Activated CD4-positive, alpha-beta T cell treated with anti-CD3 and anti-CD28 coated beads, Interleukin-2, amount 50 U/mL, for 4 hours (primary cell): ENCODE results near the gene CPB2.

Experiments used
- DNase-seq, 2 experiments: peaks; one replicate each; pipeline ENCODE4 v3.0.0-alpha.2; 2020

The CPB2 gene

DNA sequence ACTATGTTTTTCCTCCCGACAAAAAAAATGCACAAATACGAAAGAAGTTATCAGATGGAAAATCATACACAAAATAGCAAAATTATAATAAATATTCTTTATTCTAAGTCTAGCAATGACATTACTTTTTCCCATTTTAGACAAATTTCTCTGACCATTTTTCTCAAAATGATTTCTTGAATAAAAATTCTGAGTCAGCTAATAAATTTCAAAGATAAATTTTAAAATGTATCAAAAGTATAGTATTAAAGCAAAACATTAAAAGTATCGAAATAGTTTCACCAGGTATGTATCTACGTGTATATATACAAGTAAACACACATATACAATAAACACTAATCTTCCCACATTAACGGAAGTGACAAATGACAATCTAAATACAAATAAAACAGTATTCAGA lies 61.2 kb downstream of the CPB2 start:
- no peak for DNase-seq

DNA sequence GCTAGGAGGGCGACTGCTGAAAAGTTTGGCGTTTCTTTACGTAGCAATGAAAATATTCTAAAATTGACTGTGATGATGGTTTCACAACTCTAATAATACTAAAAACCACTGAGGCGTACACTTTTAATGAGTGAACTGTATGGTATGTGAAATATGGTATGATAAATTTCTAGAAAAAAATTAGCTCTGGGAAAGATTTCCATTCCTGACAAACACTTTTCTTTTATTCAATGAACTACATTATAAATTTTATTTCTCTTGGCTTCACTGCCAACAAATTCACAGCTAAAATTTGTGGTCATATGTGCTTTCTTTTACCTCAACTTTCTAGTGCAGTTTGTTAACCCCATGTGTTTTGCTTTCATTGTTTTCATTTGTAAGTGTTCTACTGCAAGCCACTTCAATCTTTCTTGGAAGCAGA lies 63.4 kb downstream of the CPB2 start:
- no peak for DNase-seq

DNA sequence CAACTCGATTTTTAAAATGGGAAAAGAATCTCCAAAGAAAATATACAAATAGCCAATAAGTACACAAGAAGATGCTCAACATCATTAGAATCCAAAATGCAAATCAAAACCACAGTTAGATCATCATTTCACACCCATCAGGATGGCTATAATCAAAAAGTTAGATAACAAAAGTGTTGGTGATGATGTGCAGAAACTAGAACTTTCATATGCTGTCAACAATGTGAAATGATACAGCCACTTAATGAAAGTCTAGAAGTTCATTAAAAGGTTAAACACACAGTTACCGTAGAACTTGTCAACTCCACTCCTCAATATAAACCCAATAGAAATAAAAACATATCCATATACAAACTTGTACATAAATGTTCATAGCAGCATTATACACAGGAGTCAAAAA lies 64.1 kb downstream of the CPB2 start:
- no peak for DNase-seq

DNA sequence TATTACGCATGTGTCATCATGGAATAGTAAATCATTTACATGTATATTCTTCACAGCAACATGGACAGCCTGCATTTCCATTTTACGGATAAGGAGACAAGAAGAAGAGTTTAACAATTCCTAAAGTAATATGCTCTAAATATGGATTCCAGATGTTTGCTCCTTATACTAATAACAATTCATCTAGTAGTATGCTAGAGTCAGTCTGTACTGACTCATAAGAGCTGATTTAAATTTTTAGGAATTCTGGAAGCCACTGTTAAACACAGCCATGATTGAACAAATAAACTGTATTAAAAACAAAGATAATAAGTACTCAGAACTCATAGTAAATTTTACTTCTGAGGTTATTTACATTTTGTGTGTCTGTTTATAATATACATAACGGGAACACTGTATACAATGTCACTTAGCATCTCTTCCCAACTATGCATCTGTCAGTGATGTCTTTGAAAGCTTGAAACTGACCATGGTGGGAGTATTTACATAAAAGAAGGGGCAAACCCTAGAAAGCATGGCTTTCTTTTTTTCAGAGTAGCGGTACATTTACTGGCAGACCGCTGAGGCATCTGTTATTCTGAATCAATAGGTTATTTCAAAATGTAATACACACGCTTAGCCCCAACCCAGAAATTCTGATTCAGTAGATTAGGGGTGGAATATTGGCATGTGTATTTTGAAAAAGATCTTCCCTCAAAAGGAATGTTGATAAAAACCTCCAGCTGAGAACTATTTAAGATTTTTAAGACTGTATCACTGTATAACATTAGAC lies 65.2 kb downstream of the CPB2 start:
- DNase-seq: no peak

DNA sequence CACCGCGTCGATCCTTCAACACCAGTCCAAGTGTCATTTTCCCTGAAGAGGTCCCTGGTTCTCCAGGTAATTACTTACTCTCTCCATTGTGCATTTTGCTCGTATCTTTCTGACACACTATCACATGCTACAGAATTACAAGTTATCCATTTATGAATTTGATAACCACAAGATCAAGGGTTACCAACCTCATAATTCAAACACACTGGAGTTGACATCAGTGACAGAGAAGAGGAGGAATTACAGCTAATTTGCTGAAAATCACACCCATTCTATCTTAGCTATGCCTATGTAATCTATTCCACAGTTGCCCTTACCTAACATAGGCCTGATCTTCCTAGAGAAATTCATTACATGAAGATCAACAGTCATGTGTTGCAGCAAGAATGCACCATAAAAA lies 66.5 kb downstream of the CPB2 start:
- no peak for DNase-seq

DNA sequence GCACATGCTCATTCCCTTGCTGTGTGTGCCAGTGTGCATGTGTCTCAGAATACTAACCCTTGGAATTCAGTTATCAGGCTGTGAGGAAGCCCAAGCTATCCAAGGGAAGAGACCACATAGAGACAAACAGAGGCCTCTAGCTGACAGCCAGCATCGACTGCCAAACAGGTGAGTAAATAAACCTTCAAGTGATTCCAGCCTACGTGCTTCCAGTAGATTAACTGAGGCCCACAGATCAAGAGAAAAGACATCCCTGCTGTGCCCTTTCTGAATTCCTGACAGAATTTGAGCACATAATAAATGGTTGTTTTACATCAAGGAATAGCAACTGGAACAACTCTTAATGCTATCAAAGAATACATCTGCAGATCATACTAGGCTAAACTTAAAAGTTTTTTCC lies 69.8 kb downstream of the CPB2 start:
- no peak for DNase-seq

DNA sequence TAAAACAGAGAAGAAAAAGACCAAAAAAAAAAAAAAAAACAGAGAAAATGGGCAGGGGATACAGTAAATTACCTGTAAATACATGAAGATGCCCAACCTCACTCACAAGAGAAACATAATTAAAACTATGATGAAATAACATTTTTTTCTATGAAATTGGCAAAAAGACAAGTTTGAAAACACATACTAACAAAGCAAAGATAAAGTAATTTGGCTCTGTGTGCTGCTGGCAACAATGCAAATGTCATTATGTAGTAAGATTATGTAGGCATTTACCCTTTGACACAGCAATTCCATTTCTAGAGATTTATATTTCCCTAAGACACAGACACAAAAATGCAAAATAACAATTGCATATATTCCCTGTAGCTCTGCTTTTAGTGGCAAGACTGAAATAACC lies 72.5 kb downstream of the CPB2 start:
- DNase-seq: no peak

DNA sequence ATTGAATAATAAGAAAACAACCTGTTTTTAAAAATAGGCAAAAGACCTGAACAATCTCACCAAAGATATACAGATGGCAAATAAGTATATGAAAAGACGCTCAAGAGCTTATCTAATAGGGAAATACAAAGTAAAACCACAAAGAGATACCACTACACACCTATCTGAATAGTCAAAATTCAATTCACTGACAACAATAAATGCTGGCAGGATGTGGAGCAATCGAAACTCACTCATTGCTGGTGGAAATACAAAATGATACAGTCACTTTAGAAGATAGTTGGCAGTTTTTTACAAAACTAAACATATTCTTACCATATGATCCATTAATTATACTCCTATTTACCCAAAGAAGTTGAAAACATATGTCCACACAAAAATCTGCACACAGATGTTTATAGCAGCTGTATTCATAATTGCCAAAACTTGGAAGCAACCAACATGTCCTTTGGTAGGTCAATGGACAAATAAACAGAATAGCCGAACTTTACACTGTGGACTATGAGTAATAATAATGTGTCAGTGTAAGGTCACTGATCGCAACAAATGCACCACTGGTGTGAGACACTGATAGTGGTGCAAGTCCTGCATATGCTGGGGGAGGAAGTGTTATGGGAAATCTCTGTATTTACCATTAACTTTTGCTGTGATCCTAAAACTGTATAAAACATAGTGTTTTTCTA lies 73.1 kb downstream of the CPB2 start:
- DNase-seq: no peak

DNA sequence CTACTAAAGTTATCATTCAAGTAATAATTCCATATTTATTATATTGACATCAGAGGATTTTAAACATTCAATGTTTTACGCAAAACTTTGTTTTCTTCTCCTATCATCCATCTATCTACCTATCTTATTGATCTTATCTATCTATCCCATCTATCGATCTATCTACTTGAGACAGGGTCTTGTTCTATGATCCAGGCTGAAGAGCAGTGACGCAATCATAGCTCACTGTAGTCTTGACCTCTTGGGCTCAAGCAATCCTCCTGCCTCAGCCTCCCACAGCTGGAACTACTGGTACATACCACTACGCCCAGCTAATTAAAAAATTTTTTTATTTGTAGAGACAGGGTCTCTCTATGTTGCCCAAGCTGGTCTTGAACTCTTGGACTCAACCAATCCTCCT lies 79.7 kb downstream of the CPB2 start:
- DNase-seq: no peak

DNA sequence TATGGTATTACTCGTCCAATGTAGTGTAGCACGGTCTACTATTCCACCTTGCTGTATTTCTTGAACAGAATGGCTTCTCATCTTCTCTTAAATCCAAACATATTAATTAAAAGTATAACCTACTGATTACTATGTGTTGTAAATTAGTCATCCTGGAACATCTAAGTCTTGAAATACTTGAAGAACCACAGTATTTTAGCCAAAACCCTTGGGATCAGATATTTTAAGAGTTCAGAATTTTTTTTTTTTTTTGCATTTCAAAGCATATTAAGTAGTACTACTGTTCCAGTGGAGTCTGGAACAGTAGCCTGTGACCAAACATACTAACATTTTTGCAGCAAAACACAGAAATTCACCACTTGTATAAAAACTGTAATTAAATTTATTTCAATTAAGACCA lies 82.4 kb downstream of the CPB2 start:
- no peak for DNase-seq

DNA sequence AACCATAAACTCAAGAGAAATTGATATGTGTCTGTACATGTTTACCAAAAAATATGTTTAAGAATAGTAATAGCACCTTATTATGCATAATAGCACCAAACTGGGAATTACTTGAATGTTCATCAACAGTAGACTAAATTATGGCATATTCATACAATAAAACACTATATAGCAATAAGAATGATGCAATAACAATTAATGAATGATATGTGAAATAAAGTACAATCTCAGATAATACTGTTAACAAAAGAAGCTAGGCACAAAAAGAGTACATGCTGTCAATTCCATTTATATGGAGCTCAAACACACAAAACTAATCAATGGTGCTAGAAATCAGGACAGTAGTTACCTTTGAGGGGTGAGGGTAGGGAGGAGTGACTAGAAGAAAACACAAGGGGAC lies 88.6 kb downstream of the CPB2 start:
- no peak for DNase-seq

DNA sequence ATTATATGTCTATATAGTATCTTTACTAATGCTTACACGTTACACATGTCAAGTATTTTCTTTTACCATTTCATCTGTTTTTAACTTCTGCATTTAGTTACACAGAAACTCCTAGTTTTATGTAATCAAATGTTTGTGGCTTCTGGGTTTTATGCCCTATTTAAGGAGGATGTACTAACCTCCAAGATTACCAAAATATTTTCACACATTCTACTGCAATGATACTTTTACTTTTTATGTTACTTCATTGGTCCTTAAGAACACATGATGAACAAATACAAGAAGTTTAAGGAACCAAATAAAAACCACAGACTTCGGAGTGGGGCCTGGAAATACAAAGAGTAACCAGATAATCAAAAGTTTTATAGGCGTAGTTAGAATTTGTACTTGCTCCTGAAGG lies 89.5 kb downstream of the CPB2 start:
- DNase-seq: no peak

DNA sequence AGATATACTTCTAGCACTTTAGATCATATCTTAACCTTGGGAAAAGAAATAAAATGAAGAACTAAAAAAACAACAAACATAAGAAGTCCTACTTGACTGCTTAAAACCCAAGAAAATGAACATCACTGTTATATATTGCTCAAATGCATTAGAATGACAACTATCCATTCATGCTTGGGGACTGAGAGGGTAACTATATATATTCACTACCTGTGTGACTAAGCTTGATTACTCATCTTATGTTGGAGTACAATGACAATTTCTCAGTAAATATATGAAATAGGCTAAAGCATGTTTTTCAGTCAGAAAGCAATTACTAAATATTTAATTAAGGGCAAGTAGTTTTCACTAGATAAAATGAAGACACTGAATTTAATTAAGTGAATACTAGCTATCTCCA lies 92.4 kb downstream of the CPB2 start:
- DNase-seq: no peak

DNA sequence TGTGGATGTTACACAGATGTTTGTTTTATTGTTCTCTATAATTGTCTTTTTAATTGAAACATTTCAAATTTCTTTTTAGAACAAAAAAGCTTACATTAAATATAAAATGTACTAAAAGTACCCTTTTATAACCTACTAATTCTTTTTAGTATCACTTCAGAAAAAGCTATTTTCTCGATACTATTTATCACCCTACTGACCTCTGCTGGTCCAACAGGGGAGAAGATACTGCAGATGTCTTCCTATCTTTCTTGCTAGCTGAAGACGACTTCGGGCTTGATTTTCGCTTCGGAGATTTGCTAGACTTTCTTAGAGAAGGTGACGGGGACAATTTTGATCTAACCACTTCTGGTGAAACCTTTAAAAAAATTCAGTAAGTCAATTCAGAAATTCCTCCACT lies 94.7 kb downstream of the CPB2 start:
- no peak for DNase-seq

DNA sequence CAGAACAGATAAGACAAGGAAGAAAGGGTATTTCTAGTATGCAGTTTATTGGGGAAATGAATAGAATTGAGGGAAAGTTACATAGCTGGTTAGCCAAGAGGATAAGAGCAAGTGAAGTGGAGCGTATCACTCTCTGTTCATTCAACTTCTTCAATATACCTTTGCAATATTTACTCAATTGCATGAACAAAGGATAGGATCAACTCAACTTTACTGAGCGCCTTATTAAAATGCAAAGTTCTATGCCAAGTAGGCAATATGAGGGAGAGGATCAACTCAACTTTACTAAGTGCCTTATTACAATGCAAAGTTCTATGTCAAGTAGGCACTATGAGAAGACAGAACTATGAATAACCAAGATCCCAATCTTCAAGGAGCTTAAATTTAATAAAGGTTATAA lies 96.2 kb downstream of the CPB2 start:
- no peak for DNase-seq

DNA sequence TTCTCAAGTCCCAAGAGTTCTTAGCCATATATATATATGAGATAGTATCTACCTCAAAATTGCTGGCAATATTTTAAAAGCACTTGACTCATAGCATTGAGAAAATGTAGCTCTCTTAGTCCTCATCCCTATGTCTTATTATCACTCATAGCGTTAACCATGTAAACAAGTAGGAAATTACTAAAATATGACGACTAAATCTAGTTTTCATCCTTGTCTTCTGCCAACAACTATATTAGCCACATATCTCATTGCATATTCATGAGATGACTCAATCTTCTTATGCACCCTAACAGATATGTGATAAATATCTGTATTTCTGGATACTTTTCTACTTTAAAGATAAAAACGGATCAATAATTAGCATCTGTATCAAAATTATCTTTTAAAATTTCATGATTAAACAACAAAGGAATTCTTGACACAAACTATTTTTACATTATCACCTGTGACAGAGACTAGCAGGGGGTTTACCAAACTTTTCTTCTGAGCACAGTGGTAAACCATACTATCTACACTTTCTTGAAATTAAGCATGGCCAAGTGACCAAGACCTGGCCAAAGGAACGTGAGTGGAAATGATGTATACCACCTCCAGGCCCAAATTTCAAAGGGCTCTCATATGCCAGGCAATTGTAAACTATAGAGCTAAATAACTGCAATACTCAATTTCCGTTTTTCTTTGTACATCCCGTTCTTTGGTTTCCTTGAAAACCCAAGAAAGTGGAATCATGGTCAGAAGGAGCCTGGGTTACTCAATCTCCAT lies 98.0 kb downstream of the CPB2 start:
- no peak for DNase-seq

DNA sequence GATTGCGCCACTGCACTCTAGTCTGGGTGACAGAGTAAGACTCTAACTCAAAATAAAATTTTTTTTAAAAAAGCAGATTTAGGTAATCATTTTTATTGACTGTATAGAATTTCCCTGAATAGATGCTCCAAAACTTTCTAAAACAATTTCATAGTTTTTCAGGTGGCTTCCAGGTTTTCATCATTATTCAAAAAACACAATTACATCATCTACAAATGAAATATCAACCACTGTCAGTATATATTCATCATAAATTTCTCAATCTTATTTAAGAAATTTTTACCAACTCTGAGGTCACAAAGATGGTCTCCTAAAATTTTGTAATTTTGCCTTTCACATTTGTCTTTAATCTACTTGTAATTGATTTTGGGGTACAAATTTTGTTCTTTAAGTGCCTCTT lies 100.3 kb downstream of the CPB2 start:
- DNase-seq: no peak
